SK-N-SH treated with all-trans-retinoic acid at 6 μM for 48 hours (cell line): ENCODE data around the gene GPR61.

Experiments
- ATAC-seq: fragments of 200-7000 bp; cut with Tn5 transposase; 3 replicates; pipeline ENCODE4 v1.9.1; 2020; ENCODE audit warnings: mild to moderate bottlenecking, moderate library complexity
- BACH2 ChIP-seq: fragments of 250-450 bp; sonication (Bioruptor Pico); IDR thresholded peaks from 2 replicates; pipeline ENCODE4 v1.9.0; 2021; ENCODE audit warnings: mild to moderate bottlenecking, borderline replicate concordance
- CSDC2 ChIP-seq: fragments of 250-450 bp; sonication (Bioruptor Pico); IDR thresholded peaks from 2 replicates; pipeline ENCODE4 v1.5.0; 2020; ENCODE audit warnings: mild to moderate bottlenecking, moderate library complexity
- GLIS3 ChIP-seq: fragments of 250-450 bp; sonication (Bioruptor Pico); IDR thresholded peaks from 2 replicates; pipeline ENCODE4 v1.5.0; 2020; ENCODE audit warnings: mild to moderate bottlenecking, moderate library complexity
- ISL1 ChIP-seq: fragments of 250-450 bp; sonication (Bioruptor Pico); IDR thresholded peaks from 2 replicates; pipeline ENCODE4 v2.1.2; 2022; ENCODE audit warnings: mild to moderate bottlenecking, moderate library complexity
- OSR1 ChIP-seq: fragments of 250-450 bp; sonication (Bioruptor Pico); IDR thresholded peaks from 2 replicates; pipeline ENCODE4 v1.8.0; 2022; ENCODE audit warnings: moderate library complexity, mild to moderate bottlenecking, inconsistent platforms
- PPARA ChIP-seq: fragments of 250-450 bp; sonication (Bioruptor Pico); IDR thresholded peaks from 2 replicates; pipeline ENCODE4 v1.5.0; 2020; ENCODE audit warnings: mild to moderate bottlenecking, borderline replicate concordance
- RARB ChIP-seq: fragments of 250-450 bp; sonication (Bioruptor Pico); IDR thresholded peaks from 2 replicates; pipeline ENCODE4 v1.8.0; 2021; ENCODE audit warnings: mild to moderate bottlenecking, moderate library complexity
- SNAI2 ChIP-seq: fragments of 250-450 bp; sonication (Bioruptor Pico); IDR thresholded peaks from 2 replicates; pipeline ENCODE4 v1.5.0; 2020; ENCODE audit warnings: mild to moderate bottlenecking, moderate library complexity
- TCF4 ChIP-seq: fragments of 250-450 bp; sonication (Bioruptor Pico); IDR thresholded peaks from 2 replicates; pipeline ENCODE4 v1.8.0; 2021; ENCODE audit warnings: mild to moderate bottlenecking, moderate library complexity, borderline replicate concordance
- TOX ChIP-seq: fragments of 250-450 bp; sonication (Bioruptor Pico); IDR thresholded peaks from 2 replicates; pipeline ENCODE4 v1.8.0; 2021; ENCODE audit warnings: mild to moderate bottlenecking, moderate library complexity, borderline replicate concordance
- ZC3H10 ChIP-seq: fragments of 250-450 bp; sonication (Bioruptor Pico); IDR thresholded peaks from 2 replicates; pipeline ENCODE4 v1.5.1; 2021; ENCODE audit warnings: mild to moderate bottlenecking, moderate library complexity
- ZFP30 ChIP-seq: fragments of 450-650 bp; formaldehyde crosslinking; IDR thresholded peaks from 2 replicates; pipeline ENCODE4 v1.5.0; 2022; ENCODE audit warnings: mild to moderate bottlenecking, moderate library complexity
- ZNF70 ChIP-seq: fragments of 450-650 bp; formaldehyde crosslinking; IDR thresholded peaks from 2 replicates; pipeline ENCODE4 v1.5.0; 2020; ENCODE audit warnings: mild to moderate bottlenecking, moderate library complexity
- ZNF8 ChIP-seq: fragments of 450-650 bp; formaldehyde crosslinking; IDR thresholded peaks from 2 replicates; pipeline ENCODE4 v1.5.0; 2020; ENCODE audit warnings: mild to moderate bottlenecking, moderate library complexity
- TF ChIP-seq, protein P1 (sequence below): fragments of 250-450 bp; sonication (Bioruptor Pico); IDR thresholded peaks from 2 replicates; pipeline ENCODE4 v1.5.1; 2021; ENCODE audit warnings: mild to moderate bottlenecking, moderate library complexity
- TF ChIP-seq, protein P2 (sequence below): fragments of 250-450 bp; sonication (Bioruptor Pico); IDR thresholded peaks from 2 replicates; pipeline ENCODE4 v1.8.0; 2021; ENCODE audit warnings: low read depth, mild to moderate bottlenecking, moderate library complexity, borderline replicate concordance
- TF ChIP-seq, protein P3 (sequence below): fragments of 250-450 bp; sonication (Bioruptor Pico); IDR thresholded peaks from 2 replicates; pipeline ENCODE4 v1.5.1; 2020; ENCODE audit warnings: low read depth, mild to moderate bottlenecking, moderate library complexity
- TF ChIP-seq, protein P4 (sequence below): fragments of 250-450 bp; sonication (Bioruptor Pico); IDR thresholded peaks from 2 replicates; pipeline ENCODE4 v1.8.0; 2020; ENCODE audit warnings: mild to moderate bottlenecking, moderate library complexity, borderline replicate concordance

Gene GPR61

DNA sequence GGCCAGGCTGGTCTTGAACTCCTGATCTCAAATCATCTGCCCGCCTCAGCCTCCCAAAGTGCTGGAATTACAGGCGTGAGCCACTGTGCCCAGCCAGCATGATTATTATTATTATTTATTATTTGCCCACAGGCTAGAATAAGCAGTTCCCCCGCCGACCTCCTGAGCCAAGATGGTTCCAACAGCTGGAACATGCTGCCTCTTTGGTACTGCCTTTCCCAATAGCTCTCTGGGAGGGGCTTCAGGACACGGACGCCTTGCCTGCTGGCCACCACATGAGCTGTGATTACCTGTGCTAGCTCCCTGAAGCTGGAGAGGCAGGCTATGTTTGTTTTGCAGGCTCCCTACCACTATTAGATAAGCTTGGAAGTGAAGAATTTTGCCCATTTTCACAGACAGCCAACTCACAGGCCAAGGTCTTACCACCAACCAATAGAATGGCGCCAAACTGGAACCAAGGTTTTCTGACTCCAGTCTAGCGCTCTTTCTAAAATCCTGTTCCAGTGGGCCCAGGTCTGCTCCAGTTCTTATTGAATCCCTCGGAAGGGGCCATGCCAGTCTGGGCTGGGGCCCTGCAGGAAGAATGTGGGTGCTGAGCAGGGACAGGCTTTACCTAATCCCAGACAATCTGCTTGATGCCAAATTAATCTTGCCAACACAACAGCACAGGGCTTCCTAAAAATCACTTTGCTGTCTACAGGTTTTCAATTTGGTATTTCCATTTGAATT is 2.1 kb upstream of the GPR61 start:
- no peak for ATAC-seq
- TF ChIP-seq ISL1 (CRISPR knock-in tag), result no peak
- TF ChIP-seq, protein P1, sequence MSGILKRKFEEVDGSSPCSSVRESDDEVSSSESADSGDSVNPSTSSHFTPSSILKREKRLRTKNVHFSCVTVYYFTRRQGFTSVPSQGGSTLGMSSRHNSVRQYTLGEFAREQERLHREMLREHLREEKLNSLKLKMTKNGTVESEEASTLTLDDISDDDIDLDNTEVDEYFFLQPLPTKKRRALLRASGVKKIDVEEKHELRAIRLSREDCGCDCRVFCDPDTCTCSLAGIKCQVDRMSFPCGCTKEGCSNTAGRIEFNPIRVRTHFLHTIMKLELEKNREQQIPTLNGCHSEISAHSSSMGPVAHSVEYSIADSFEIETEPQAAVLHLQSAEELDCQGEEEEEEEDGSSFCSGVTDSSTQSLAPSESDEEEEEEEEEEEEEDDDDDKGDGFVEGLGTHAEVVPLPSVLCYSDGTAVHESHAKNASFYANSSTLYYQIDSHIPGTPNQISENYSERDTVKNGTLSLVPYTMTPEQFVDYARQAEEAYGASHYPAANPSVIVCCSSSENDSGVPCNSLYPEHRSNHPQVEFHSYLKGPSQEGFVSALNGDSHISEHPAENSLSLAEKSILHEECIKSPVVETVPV (CRISPR knock-in tag), result no peak
- TF ChIP-seq TOX, result no peak
- no peak for TF ChIP-seq ZNF8 (CRISPR knock-in tag)
- TF ChIP-seq ZC3H10 (CRISPR knock-in tag), result no peak
- no peak for TF ChIP-seq CSDC2 (CRISPR knock-in tag)
- TF ChIP-seq ZFP30 (CRISPR knock-in tag), result no peak
- TF ChIP-seq, all 23 proteins: peak for 0

DNA sequence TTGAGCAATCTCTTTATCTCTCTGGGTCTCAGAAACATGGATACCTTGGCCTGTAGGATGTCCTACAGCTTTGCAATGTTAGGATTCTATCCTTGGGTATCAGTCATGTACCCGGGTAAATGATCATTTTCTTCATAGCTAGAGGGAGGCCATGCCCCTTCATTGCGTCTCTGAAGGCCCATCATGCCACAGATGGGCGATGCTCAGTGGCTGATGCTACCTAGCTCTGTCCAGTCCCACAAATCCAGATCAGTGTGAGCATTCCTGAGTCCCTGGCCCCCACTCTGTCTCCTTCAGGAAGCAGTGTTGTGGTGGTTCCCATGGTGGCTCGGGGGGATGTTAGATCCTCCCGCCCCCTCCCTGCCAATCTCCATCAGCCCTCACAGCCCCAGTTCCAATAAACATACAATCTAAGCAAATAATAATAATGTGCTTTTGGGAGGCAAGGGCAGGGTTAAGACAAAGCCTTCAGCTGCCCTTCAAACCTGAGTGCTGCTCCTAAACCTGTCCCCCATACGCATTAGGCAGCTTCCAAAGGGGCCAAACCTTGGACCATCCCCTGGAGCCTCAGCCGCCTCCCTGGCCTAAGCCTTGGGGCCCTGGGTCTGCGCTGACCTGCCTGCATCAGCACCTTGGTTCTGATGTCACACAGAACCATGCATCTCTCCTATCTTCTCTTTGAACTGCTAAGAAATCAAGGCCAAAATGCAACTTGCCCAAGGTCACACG is 681 bp upstream of the GPR61 start:
- ATAC-seq, result no peak
- TF ChIP-seq, protein P2, sequence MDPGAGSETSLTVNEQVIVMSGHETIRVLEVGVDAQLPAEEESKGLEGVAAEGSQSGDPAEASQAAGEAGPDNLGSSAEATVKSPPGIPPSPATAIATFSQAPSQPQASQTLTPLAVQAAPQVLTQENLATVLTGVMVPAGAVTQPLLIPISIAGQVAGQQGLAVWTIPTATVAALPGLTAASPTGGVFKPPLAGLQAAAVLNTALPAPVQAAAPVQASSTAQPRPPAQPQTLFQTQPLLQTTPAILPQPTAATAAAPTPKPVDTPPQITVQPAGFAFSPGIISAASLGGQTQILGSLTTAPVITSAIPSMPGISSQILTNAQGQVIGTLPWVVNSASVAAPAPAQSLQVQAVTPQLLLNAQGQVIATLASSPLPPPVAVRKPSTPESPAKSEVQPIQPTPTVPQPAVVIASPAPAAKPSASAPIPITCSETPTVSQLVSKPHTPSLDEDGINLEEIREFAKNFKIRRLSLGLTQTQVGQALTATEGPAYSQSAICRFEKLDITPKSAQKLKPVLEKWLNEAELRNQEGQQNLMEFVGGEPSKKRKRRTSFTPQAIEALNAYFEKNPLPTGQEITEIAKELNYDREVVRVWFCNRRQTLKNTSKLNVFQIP, result no peak
- TF ChIP-seq ZC3H10 (CRISPR knock-in tag), result no peak
- TF ChIP-seq GLIS3 (CRISPR knock-in tag), result no peak
- TF ChIP-seq, protein P3, sequence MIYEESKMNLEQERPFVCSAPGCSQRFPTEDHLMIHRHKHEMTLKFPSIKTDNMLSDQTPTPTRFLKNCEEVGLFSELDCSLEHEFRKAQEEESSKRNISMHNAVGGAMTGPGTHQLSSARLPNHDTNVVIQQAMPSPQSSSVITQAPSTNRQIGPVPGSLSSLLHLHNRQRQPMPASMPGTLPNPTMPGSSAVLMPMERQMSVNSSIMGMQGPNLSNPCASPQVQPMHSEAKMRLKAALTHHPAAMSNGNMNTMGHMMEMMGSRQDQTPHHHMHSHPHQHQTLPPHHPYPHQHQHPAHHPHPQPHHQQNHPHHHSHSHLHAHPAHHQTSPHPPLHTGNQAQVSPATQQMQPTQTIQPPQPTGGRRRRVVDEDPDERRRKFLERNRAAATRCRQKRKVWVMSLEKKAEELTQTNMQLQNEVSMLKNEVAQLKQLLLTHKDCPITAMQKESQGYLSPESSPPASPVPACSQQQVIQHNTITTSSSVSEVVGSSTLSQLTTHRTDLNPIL, result no peak
- TF ChIP-seq TOX, result no peak
- TF ChIP-seq ISL1 (CRISPR knock-in tag), result no peak
- no peak for TF ChIP-seq TCF4
- TF ChIP-seq ZFP30 (CRISPR knock-in tag), result no peak
- TF ChIP-seq, protein P4, sequence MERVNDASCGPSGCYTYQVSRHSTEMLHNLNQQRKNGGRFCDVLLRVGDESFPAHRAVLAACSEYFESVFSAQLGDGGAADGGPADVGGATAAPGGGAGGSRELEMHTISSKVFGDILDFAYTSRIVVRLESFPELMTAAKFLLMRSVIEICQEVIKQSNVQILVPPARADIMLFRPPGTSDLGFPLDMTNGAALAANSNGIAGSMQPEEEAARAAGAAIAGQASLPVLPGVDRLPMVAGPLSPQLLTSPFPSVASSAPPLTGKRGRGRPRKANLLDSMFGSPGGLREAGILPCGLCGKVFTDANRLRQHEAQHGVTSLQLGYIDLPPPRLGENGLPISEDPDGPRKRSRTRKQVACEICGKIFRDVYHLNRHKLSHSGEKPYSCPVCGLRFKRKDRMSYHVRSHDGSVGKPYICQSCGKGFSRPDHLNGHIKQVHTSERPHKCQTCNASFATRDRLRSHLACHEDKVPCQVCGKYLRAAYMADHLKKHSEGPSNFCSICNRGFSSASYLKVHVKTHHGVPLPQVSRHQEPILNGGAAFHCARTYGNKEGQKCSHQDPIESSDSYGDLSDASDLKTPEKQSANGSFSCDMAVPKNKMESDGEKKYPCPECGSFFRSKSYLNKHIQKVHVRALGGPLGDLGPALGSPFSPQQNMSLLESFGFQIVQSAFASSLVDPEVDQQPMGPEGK (CRISPR knock-in tag), result no peak
- TF ChIP-seq PPARA, result no peak
- TF ChIP-seq, protein P1 (CRISPR knock-in tag), result no peak
- TF ChIP-seq RARB, result no peak
- TF ChIP-seq, all 23 proteins: peak for 0

DNA sequence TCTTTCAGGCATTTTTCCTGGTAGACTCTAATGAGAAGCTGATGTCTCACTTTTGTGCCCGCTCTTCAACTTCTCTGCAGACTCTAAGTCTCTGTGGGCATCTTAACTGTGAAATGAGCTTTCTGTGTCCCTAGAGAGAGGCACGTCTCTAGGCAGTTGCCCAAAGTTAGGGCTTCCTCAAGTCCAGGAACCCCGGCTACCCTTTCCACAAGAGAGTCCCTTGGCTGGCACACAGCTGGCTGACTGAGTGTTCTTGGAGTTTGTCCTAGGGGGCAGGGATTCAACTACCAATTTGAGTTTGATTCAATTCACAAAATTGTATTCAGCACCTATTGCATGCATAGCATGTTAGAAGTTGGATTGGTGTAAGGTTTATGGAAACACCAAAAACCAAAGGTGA is 1.4 kb downstream of the GPR61 start:
- ATAC-seq, result no peak
- no peak for TF ChIP-seq TCF4
- no peak for TF ChIP-seq ZFP30 (CRISPR knock-in tag)
- TF ChIP-seq PPARA, result no peak
- no peak for TF ChIP-seq OSR1 (CRISPR knock-in tag)
- no peak for TF ChIP-seq ZNF70 (CRISPR knock-in tag)
- no peak for TF ChIP-seq BACH2 (CRISPR knock-in tag)
- TF ChIP-seq, protein P4 (CRISPR knock-in tag), result no peak
- no peak for TF ChIP-seq SNAI2 (CRISPR knock-in tag)
- no peak for TF ChIP-seq RARB
